Kidney epithelial cell (primary cell): ENCODE measurements around the gene UNC119. TPM values are rescaled to one million over a fixed set of nuclear protein-coding genes. Genes with fewer than 3 reads are reported as not detected.

Source experiments
- DNase-seq: peaks from one replicate; pipeline ENCODE4 v3.0.0-alpha.2; 2010; ENCODE audit warnings: low read depth
- H3K27me3 ChIP-seq: 2 replicates; pipeline ENCODE4 v1.6.0; 2011; ENCODE audit warnings: low read length; ENCODE audit not compliant: control insufficient read depth, insufficient read depth
- H3K36me3 ChIP-seq: 2 replicates; pipeline ENCODE4 v1.5.1; 2011; ENCODE audit warnings: low read length; ENCODE audit not compliant: control insufficient read depth, insufficient read depth
- H3K4me3 ChIP-seq: 2 replicates; pipeline ENCODE4 v1.5.1; 2011; ENCODE audit warnings: low read depth, mild to moderate bottlenecking, control low read depth, low read length
- total RNA-seq: library from RNA; depleted of rRNA; stranded (reverse); fragments of >200 nt; gene quantifications from 2 replicates; pipeline ENCODE4 v1.2.3, GENCODE V29; 2015
- TF ChIP-seq, protein P1 (sequence below): IDR thresholded peaks from 2 replicates; pipeline ENCODE4 v1.5.1; 2011; ENCODE audit warnings: mild to moderate bottlenecking, moderate library complexity, low read length, control low read depth, inconsistent platforms; ENCODE audit not compliant: insufficient read depth, poor library complexity, severe bottlenecking

The UNC119 gene
- total RNA-seq, 1 donor from 2014 or later, result 40.6 TPM

DNA sequence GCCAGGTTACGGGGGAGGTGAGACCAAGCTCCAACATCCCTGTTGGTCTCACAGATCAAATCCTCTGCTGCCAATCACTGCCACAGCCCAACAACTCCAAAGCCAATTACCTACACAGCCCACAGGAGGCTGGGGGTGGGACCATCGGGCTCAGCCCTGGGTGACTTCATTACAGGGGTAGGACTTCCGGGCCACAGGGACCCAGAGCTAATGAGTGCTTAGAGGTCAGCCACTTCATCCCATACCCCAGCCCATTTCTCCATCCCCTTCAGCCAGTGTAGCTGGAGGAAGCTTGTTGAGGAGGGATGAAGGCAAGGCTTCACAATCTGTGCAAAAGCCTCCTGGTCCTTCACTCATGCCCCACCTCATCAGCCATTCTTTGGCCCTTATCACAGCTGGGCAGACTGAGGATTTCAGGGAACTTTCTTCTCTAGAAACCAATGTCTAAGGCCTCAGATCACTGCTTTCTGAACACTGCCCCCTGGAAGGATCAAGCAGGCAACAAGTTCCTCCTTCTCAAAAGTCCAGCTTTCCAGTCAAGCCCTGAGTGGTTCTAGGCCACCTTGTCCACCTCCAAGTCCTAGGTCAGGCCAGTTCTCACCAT, 40.5 kb downstream of the UNC119 start:
- Histone ChIP-seq H3K36me3 (no peaks in the 10 kb centered on the region), H3K27me3 (peaks cover 47% of the 10 kb centered on the region), H3K4me3 (no peak overlapping the region)
- no peak for DNase-seq
- TF ChIP-seq, protein P1, sequence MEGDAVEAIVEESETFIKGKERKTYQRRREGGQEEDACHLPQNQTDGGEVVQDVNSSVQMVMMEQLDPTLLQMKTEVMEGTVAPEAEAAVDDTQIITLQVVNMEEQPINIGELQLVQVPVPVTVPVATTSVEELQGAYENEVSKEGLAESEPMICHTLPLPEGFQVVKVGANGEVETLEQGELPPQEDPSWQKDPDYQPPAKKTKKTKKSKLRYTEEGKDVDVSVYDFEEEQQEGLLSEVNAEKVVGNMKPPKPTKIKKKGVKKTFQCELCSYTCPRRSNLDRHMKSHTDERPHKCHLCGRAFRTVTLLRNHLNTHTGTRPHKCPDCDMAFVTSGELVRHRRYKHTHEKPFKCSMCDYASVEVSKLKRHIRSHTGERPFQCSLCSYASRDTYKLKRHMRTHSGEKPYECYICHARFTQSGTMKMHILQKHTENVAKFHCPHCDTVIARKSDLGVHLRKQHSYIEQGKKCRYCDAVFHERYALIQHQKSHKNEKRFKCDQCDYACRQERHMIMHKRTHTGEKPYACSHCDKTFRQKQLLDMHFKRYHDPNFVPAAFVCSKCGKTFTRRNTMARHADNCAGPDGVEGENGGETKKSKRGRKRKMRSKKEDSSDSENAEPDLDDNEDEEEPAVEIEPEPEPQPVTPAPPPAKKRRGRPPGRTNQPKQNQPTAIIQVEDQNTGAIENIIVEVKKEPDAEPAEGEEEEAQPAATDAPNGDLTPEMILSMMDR, result no peak

DNA sequence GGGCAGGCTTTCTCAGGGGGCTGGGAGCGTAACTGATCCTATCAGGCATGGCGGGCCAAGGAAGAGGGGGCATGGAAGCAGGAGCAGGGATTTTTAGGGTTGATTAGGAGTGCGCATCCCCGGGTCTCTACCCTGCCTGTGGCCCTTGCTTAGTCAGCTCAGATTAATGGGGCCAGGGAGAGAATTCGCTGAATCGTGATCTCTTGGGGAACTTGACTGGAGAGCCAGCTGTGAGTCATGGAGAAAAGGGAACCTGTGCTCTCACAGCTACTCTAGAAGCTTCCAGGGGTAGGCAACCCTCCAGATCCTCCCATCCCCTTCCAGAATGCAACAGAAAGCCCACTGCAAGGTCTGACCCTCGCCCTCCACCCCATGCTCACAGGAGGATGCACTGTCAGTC, 42.6 kb downstream of the UNC119 start:
- TF ChIP-seq, protein P1, result no peak
- Histone ChIP-seq H3K27me3 (peaks cover 65% of the 10 kb centered on the region), H3K36me3 (no peaks in the 10 kb centered on the region), H3K4me3 (no peak overlapping the region)
- no peak for DNase-seq

DNA sequence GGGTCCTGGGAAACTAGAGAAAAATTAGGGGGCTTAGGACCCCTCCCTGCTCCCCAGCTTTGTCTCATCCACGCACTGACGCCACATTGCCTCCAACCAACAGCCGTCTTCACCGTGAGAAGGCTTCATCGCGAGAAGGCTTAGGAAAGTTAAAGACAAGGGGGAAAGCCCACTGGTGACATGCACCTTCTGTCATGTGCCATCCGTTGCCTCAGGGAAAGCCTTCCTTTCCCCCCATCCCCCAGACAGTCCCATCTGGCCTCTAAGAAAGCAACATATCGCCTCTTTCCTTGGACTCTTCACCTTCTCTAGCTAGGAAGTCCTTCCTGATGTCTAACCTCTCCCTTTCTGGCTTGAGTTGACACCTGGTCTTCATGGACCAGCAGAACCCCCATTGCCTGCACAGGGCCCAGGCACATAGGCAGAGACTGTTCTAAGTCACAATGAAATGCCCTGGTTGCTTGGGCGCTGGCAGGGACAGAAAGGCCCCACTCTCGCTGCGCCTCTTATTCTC, 44.2 kb downstream of the UNC119 start:
- TF ChIP-seq, protein P1, result no peak
- Histone ChIP-seq H3K4me3 (no peak overlapping the region), H3K27me3 (peaks cover 57% of the 10 kb centered on the region), H3K36me3 (no peaks in the 10 kb centered on the region)
- DNase-seq, result no peak

DNA sequence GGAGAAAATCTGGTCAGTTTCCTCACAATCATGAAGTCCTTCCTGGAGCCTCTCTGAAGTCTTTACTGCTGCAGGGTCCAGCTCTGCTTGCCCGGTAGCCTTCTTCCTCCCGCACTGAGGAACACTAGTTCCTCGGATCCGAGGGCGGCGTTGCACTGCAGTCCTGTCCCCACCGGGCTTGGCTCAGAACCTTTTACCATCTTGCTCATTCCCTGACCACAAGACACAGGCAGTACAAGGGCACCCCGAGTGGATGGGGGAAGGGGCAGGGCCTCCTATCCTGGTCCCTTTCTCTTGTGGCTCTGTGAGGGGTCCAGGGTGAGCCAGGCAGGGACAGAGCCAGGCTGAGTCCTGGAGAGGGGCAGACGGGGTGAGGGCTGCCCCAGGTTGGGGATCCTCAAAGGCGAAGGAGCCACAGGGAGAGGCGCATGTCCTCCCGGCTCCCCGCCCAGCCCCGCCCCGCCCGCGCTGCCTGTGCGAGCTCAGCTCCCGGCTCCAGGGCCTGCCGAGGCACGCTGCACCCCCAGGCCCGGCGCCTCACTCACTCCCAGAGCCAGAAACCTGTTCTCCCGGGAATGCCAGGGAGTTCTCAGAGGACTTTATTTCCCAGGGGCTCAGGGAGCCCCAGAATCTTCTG, 44.7 kb downstream of the UNC119 start:
- no peaks in the 10 kb centered on the region for H3K36me3 ChIP-seq
- TF ChIP-seq, protein P1, result no peak
- no peak for DNase-seq
- H3K27me3 ChIP-seq, result peaks cover 57% of the 10 kb centered on the region
- H3K4me3 ChIP-seq, result no peak overlapping the region

DNA sequence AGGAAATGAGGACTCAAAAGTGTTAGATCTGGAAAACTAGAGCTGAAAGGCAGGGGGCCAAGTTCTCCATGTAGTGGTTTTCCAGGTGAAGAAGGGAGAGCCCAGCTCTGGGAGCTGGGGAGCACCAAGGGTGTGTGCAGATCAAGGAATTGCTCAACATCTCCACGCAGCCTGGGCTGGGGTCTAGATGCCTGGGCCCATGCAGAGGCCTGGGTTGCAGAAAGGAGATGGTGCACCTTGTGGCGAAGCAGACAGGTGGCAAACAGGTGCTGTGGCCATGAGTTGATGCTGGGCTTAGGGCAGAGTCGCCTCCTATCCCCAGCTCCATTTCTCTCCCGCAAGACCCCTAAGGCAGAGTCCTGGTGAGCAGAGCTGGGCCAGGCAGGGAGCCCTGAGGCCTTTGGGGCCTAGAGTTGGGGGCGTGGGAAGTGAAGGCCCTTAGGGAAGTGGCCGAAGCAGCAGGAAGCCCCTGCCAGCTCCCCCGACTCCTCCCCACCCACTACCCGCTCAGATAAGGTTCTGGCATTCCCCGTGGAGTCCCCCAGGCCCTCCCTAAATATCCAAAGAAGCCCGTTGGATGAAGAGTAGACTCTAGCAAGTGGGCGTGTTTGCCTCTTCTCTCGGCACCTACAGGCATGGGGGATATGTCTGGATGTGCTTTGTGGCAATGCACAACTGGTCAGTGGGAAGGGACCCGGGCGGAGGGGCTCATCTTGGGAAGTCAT, 45.5 kb downstream of the UNC119 start:
- TF ChIP-seq, protein P1, result no peak
- peaks cover 54% of the 10 kb centered on the region for H3K27me3 ChIP-seq
- no peak for DNase-seq
- no peak overlapping the region for H3K4me3 ChIP-seq
- H3K36me3 ChIP-seq, result no peaks in the 10 kb centered on the region
